SK-N-SH (cell line): Measurements from ENCODE around the gene NLRC5. TPM values are rescaled to one million over a fixed set of nuclear protein-coding genes. Genes with fewer than 3 reads are reported as not detected.

ENCODE experiments used
- CTCF ChIA-PET: fragments of 300-600, 350-600 bp; formaldehyde crosslinking; extraction: SDS; loops from one replicate; lab custom pipeline; 2021; lab: Yijun Ruan, JAX
- POLR2A ChIA-PET: fragments of 350-600 bp; sonication (Branson Sonifier 250); formaldehyde crosslinking; extraction: SDS; loops from one replicate; lab custom pipeline; 2020; ENCODE audit warnings: antibody characterized with exemption, inconsistent platforms; lab: Yijun Ruan, JAX
- DNase-seq: peaks from one replicate; pipeline ENCODE4 v3.0.0; 2012
- H2AFZ ChIP-seq: fragments of 200-600 bp; sonication (generic); 2 replicates; pipeline ENCODE4 v1.8.1; 2016; ENCODE audit warnings: antibody characterized with exemption, mild to moderate bottlenecking, low read depth
- H3F3A ChIP-seq: fragments of 200-600 bp; sonication (generic); replicated peaks from 2 replicates; pipeline ENCODE3; 2016; ENCODE audit warnings: antibody characterized with exemption, mild to moderate bottlenecking; ENCODE audit not compliant: insufficient read depth
- H3K27ac ChIP-seq, 2 experiments: fragments of 200-500 bp in 1 of 2; fragments of 200-600 bp in 1 of 2; sonication (Bioruptor generic) in 1 of 2; sonication (generic), shearing (Covaris generic) in 1 of 2; 2 replicates each; pipeline versions ENCODE4 v1.5.1 to v1.6.1; 2014 to 2016; ENCODE audit warnings: low read depth in 2 of 2, inconsistent platforms in 1 of 2, low read length in 1 of 2, mild to moderate bottlenecking in 1 of 2, mixed read lengths in 1 of 2
- H3K27me3 ChIP-seq: fragments of 200-600 bp; sonication (generic), shearing (Covaris generic); 2 replicates; pipeline ENCODE4 v1.6.1; 2016; ENCODE audit warnings: mixed run types; ENCODE audit not compliant: insufficient read depth
- H3K36me3 ChIP-seq, 2 experiments: fragments of 200-500 bp in 1 of 2; fragments of 200-600 bp in 1 of 2; sonication (Bioruptor generic) in 1 of 2; sonication (generic) in 1 of 2; replicated peaks in 1 of 2; 2 replicates each; pipeline versions ENCODE3 to v1.5.1; 2014 to 2016; ENCODE audit warnings: low read length in 1 of 2, mild to moderate bottlenecking in 1 of 2; ENCODE audit not compliant: insufficient read depth in 2 of 2, control insufficient read depth in 1 of 2
- H3K4me1 ChIP-seq, 2 experiments: fragments of 200-500 bp in 1 of 2; fragments of 200-600 bp in 1 of 2; sonication (Bioruptor generic) in 1 of 2; sonication (generic), shearing (Covaris generic) in 1 of 2; 2 replicates each; pipeline versions ENCODE4 v1.5.1 to v1.6.1; 2014 to 2016; ENCODE audit warnings: low read depth in 1 of 2, low read length in 1 of 2, mixed run types in 1 of 2; ENCODE audit not compliant: insufficient read depth in 2 of 2, control insufficient read depth in 1 of 2
- H3K4me2 ChIP-seq: fragments of 200-600 bp; sonication (generic), shearing (Covaris generic); 2 replicates; pipeline ENCODE4 v1.6.1; 2017; ENCODE audit warnings: mixed run types
- H3K4me3 ChIP-seq, 2 experiments: fragments of 200-500 bp in 1 of 2; fragments of 200-600 bp in 1 of 2; sonication (Bioruptor generic) in 1 of 2; sonication (generic), shearing (Covaris generic) in 1 of 2; 2 replicates each; pipeline versions ENCODE4 v1.5.1 to v1.8.1; 2014 to 2016; ENCODE audit warnings: low read depth in 2 of 2, inconsistent platforms in 1 of 2, low read length in 1 of 2, mild to moderate bottlenecking in 1 of 2, mixed read lengths in 1 of 2, moderate library complexity in 1 of 2
- H3K79me2 ChIP-seq: fragments of 200-600 bp; sonication (generic); 2 replicates; pipeline ENCODE4 v1.8.1; 2017; ENCODE audit warnings: mild to moderate bottlenecking; ENCODE audit not compliant: insufficient read depth
- H3K9ac ChIP-seq: fragments of 200-600 bp; sonication (generic); 2 replicates; pipeline ENCODE4 v1.6.1; 2017; ENCODE audit warnings: mixed run types
- H3K9me2 ChIP-seq: fragments of 200-600 bp; sonication (generic); 2 replicates; pipeline ENCODE4 v1.6.1; 2017; ENCODE audit warnings: mixed run types
- H3K9me3 ChIP-seq: fragments of 200-600 bp; sonication (generic); 2 replicates; pipeline ENCODE4 v1.6.1; 2017; ENCODE audit warnings: mixed run types, mild to moderate bottlenecking, moderate library complexity
- H4K20me1 ChIP-seq: fragments of 200-600 bp; sonication (generic); 2 replicates; pipeline ENCODE4 v1.6.1; 2017; ENCODE audit warnings: mild to moderate bottlenecking, mixed run types; ENCODE audit not compliant: insufficient read depth
- EZH2phosphoT487 ChIP-seq: fragments of 200-600 bp; sonication (generic); IDR thresholded peaks from 2 replicates; pipeline ENCODE4 v1.6.1; 2017; ENCODE audit warnings: low read depth, mixed run types, mild to moderate bottlenecking, antibody characterized with exemption, moderate library complexity, borderline replicate concordance
- FOXJ3 ChIP-seq: sonication (generic); formaldehyde crosslinking; IDR thresholded peaks from 2 replicates; pipeline ENCODE4 v1.5.1; 2020; ENCODE audit warnings: mild to moderate bottlenecking, missing genetic modification reagents
- FOXM1 ChIP-seq: IDR thresholded peaks from 2 replicates; pipeline ENCODE4 v1.4.0; 2012; ENCODE audit warnings: low read depth, mild to moderate bottlenecking
- JUND ChIP-seq: IDR thresholded peaks from 2 replicates; pipeline ENCODE4 v1.4.0; 2012
- POLR2AphosphoS5 ChIP-seq: IDR thresholded peaks from 2 replicates; pipeline ENCODE4 v1.6.1; 2012; ENCODE audit warnings: low read depth, low read length
- RFX5 ChIP-seq: IDR thresholded peaks from 2 replicates; pipeline ENCODE4 v1.6.1; 2012; ENCODE audit warnings: mild to moderate bottlenecking, improper control_type of control experiment, low read length
- RXRA ChIP-seq: IDR thresholded peaks from 2 replicates; pipeline ENCODE4 v1.4.0; 2012; ENCODE audit warnings: low read depth, mild to moderate bottlenecking, borderline replicate concordance
- SIN3A ChIP-seq: IDR thresholded peaks from 2 replicates; pipeline ENCODE4 v1.6.1; 2012; ENCODE audit warnings: low read depth, mild to moderate bottlenecking, low read length, moderate library complexity, borderline replicate concordance
- TAF1 ChIP-seq: IDR thresholded peaks from 2 replicates; pipeline ENCODE4 v1.6.1; 2012; ENCODE audit warnings: low read depth, mild to moderate bottlenecking, low read length, moderate library complexity, borderline replicate concordance
- TCF12 ChIP-seq: IDR thresholded peaks from 2 replicates; pipeline ENCODE4 v1.4.0; 2012
- WGBS: methylation state at CpG from one replicate; pipeline ENCODE4 v1.1.6; 2017; ENCODE audit warnings: low lambda C conversion rate; 5-methylcytosine and 5-hydroxymethylcytosine counted together
- polyA plus RNA-seq, 3 experiments: library from polyadenylated mRNA; depleted of rRNA; stranded (reverse); fragments of >200 nt; gene quantifications; 2 replicates each; pipeline ENCODE4 v1.2.3, GENCODE V29; 2012
- TF ChIP-seq, protein P1 (sequence below): IDR thresholded peaks from 2 replicates; pipeline ENCODE4 v1.4.0; 2012; ENCODE audit warnings: low read depth, borderline replicate concordance

Gene NLRC5
- polyA plus RNA-seq, 1 of the 3 experiments (the other 2 are of a cell fraction) = 6.5 TPM

DNA sequence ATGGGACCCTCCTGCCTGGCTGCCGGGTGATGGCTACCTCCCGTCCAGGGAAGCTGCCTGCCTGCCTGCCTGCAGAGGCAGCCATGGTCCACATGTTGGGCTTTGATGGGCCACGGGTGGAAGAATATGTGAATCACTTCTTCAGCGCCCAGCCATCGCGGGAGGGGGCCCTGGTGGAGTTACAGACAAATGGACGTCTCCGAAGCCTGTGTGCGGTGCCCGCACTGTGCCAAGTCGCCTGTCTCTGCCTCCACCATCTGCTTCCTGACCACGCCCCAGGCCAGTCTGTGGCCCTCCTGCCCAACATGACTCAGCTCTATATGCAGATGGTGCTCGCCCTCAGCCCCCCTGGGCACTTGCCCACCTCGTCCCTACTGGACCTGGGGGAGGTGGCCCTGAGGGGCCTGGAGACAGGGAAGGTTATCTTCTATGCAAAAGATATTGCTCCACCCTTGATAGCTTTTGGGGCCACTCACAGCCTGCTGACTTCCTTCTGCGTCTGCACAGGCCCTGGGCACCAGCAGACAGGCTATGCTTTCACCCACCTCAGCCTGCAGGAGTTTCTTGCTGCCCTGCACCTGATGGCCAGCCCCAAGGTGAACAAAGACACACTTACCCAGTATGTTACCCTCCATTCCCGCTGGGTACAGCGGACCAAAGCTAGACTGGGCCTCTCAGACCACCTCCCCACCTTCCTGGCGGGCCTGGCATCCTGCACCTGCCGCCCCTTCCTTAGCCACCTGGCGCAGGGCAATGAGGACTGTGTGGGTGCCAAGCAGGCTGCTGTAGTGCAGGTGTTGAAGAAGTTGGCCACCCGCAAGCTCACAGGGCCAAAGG is 36.8 kb downstream of the NLRC5 start:
- WGBS = 85% methylated on average over 11 of the region's 21 CpGs
- CTCF ChIA-PET = interaction anchor here (1.2 to 1.3 kb wide), 2 partner anchors 31 to 233 kb away, joined by 3 to 4 read pairs; no protein-coding TSS in a partner anchor

DNA sequence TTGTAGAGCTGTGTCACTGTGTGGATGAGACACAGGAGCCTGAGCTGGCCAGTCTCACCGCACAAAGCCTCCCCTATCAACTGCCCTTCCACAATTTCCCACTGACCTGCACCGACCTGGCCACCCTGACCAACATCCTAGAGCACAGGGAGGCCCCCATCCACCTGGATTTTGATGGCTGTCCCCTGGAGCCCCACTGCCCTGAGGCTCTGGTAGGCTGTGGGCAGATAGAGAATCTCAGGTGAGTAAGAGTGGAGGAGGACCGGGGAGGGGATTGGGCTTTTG is 37.4 kb downstream of the NLRC5 start:
- no peaks in the 10 kb centered on the region for H3K9me2 ChIP-seq
- DNase-seq = no peak
- POLR2A ChIA-PET = no interaction called here
- WGBS = 80% methylated on average over 1 of the region's 3 CpGs
- no peak overlapping the region for H3K4me2 ChIP-seq
- H2AFZ ChIP-seq = no peak overlapping the region
- no peaks in the 10 kb centered on the region for H3K79me2 ChIP-seq
- H3K27ac ChIP-seq = no peak overlapping the region
- no peaks in the 10 kb centered on the region; a peak in 1 of 4 replicates for H3K4me1 ChIP-seq
- H3K27me3 ChIP-seq = no peaks in the 10 kb centered on the region
- CTCF ChIA-PET = interaction anchor here (1.2 kb wide), 1 partner anchor 233 kb away, joined by 3 read pairs; no protein-coding TSS in a partner anchor
- no peak overlapping the region for H3K9ac ChIP-seq
- no peak overlapping the region for H3K4me3 ChIP-seq
- TF ChIP-seq JUND (no peak), RXRA (no peak), TCF12 (no peak), EZH2phosphoT487 (no peak), FOXM1 (no peak), FOXJ3 (CRISPR knock-in tag) (no peak)
- TF ChIP-seq, protein P1, sequence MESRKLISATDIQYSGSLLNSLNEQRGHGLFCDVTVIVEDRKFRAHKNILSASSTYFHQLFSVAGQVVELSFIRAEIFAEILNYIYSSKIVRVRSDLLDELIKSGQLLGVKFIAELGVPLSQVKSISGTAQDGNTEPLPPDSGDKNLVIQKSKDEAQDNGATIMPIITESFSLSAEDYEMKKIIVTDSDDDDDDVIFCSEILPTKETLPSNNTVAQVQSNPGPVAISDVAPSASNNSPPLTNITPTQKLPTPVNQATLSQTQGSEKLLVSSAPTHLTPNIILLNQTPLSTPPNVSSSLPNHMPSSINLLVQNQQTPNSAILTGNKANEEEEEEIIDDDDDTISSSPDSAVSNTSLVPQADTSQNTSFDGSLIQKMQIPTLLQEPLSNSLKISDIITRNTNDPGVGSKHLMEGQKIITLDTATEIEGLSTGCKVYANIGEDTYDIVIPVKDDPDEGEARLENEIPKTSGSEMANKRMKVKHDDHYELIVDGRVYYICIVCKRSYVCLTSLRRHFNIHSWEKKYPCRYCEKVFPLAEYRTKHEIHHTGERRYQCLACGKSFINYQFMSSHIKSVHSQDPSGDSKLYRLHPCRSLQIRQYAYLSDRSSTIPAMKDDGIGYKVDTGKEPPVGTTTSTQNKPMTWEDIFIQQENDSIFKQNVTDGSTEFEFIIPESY = no peak
- no peaks in the 10 kb centered on the region for H4K20me1 ChIP-seq
- H3F3A ChIP-seq = no peaks in the 10 kb centered on the region
- no peaks in the 10 kb centered on the region for H3K9me3 ChIP-seq
- no peaks in the 10 kb centered on the region for H3K36me3 ChIP-seq

More for the DNA sequence above, 36.8 kb downstream of the NLRC5 start:
- TF ChIP-seq, protein P1 = no peak
- TF ChIP-seq RFX5 (no peak), RXRA (no peak), SIN3A (no peak), JUND (no peak), FOXM1 (no peak), TAF1 (no peak), POLR2AphosphoS5 (no peak)
- Histone ChIP-seq H4K20me1 (no peaks in the 10 kb centered on the region), H2AFZ (no peak overlapping the region), H3K9ac (no peak overlapping the region), H3K27me3 (no peaks in the 10 kb centered on the region), H3K79me2 (no peaks in the 10 kb centered on the region), H3F3A (no peaks in the 10 kb centered on the region), H3K4me3 (no peak overlapping the region), H3K4me1 (no peaks in the 10 kb centered on the region; a peak in 1 of 4 replicates), H3K9me2 (no peaks in the 10 kb centered on the region), H3K27ac (no peak overlapping the region), H3K4me2 (no peak overlapping the region), H3K9me3 (no peaks in the 10 kb centered on the region), H3K36me3 (no peaks in the 10 kb centered on the region)
- POLR2A ChIA-PET = no interaction called here
- DNase-seq = no peak
